ENCODE results near the gene WRNIP1. TPM values are rescaled to one million over a fixed set of nuclear protein-coding genes. Genes with fewer than 3 reads are reported as not detected.

WRNIP1 gene
- total and polyA plus RNA-seq, 9 of the 15 experiments (the other 6 are each of a cell fraction or from before 2014, with no cell fraction given), result 13.2 to 63.6 (median 48.6) TPM

DNA sequence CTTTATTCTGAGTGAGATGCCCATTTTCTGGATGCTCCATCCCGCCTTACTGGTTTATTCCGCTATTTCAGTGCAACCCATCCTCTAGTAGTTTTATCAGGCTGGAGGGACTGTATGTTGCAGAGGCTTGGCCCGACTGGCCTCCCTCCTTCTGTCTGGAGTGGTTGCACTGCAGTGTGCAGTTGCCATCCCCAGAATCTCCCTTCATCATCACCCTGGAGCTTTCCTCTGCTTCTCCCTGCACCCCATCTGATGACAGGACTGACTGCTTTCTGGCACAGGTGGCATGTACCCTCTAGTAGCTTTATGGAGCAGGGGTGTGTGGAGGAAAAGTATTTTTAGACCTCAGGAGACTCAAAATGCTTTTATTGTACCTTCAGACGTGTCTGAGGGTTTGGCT, 21.1 kb downstream of the WRNIP1 start (continued):
- TF ChIP-seq, protein P1, sequence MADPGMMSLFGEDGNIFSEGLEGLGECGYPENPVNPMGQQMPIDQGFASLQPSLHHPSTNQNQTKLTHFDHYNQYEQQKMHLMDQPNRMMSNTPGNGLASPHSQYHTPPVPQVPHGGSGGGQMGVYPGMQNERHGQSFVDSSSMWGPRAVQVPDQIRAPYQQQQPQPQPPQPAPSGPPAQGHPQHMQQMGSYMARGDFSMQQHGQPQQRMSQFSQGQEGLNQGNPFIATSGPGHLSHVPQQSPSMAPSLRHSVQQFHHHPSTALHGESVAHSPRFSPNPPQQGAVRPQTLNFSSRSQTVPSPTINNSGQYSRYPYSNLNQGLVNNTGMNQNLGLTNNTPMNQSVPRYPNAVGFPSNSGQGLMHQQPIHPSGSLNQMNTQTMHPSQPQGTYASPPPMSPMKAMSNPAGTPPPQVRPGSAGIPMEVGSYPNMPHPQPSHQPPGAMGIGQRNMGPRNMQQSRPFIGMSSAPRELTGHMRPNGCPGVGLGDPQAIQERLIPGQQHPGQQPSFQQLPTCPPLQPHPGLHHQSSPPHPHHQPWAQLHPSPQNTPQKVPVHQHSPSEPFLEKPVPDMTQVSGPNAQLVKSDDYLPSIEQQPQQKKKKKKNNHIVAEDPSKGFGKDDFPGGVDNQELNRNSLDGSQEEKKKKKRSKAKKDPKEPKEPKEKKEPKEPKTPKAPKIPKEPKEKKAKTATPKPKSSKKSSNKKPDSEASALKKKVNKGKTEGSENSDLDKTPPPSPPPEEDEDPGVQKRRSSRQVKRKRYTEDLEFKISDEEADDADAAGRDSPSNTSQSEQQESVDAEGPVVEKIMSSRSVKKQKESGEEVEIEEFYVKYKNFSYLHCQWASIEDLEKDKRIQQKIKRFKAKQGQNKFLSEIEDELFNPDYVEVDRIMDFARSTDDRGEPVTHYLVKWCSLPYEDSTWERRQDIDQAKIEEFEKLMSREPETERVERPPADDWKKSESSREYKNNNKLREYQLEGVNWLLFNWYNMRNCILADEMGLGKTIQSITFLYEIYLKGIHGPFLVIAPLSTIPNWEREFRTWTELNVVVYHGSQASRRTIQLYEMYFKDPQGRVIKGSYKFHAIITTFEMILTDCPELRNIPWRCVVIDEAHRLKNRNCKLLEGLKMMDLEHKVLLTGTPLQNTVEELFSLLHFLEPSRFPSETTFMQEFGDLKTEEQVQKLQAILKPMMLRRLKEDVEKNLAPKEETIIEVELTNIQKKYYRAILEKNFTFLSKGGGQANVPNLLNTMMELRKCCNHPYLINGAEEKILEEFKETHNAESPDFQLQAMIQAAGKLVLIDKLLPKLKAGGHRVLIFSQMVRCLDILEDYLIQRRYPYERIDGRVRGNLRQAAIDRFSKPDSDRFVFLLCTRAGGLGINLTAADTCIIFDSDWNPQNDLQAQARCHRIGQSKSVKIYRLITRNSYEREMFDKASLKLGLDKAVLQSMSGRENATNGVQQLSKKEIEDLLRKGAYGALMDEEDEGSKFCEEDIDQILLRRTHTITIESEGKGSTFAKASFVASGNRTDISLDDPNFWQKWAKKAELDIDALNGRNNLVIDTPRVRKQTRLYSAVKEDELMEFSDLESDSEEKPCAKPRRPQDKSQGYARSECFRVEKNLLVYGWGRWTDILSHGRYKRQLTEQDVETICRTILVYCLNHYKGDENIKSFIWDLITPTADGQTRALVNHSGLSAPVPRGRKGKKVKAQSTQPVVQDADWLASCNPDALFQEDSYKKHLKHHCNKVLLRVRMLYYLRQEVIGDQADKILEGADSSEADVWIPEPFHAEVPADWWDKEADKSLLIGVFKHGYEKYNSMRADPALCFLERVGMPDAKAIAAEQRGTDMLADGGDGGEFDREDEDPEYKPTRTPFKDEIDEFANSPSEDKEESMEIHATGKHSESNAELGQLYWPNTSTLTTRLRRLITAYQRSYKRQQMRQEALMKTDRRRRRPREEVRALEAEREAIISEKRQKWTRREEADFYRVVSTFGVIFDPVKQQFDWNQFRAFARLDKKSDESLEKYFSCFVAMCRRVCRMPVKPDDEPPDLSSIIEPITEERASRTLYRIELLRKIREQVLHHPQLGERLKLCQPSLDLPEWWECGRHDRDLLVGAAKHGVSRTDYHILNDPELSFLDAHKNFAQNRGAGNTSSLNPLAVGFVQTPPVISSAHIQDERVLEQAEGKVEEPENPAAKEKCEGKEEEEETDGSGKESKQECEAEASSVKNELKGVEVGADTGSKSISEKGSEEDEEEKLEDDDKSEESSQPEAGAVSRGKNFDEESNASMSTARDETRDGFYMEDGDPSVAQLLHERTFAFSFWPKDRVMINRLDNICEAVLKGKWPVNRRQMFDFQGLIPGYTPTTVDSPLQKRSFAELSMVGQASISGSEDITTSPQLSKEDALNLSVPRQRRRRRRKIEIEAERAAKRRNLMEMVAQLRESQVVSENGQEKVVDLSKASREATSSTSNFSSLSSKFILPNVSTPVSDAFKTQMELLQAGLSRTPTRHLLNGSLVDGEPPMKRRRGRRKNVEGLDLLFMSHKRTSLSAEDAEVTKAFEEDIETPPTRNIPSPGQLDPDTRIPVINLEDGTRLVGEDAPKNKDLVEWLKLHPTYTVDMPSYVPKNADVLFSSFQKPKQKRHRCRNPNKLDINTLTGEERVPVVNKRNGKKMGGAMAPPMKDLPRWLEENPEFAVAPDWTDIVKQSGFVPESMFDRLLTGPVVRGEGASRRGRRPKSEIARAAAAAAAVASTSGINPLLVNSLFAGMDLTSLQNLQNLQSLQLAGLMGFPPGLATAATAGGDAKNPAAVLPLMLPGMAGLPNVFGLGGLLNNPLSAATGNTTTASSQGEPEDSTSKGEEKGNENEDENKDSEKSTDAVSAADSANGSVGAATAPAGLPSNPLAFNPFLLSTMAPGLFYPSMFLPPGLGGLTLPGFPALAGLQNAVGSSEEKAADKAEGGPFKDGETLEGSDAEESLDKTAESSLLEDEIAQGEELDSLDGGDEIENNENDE (IDR thresholded peaks at IDR 0.05; ENCODE audit: low read depth, low read length), result no peak
- TF ChIP-seq, protein P2, sequence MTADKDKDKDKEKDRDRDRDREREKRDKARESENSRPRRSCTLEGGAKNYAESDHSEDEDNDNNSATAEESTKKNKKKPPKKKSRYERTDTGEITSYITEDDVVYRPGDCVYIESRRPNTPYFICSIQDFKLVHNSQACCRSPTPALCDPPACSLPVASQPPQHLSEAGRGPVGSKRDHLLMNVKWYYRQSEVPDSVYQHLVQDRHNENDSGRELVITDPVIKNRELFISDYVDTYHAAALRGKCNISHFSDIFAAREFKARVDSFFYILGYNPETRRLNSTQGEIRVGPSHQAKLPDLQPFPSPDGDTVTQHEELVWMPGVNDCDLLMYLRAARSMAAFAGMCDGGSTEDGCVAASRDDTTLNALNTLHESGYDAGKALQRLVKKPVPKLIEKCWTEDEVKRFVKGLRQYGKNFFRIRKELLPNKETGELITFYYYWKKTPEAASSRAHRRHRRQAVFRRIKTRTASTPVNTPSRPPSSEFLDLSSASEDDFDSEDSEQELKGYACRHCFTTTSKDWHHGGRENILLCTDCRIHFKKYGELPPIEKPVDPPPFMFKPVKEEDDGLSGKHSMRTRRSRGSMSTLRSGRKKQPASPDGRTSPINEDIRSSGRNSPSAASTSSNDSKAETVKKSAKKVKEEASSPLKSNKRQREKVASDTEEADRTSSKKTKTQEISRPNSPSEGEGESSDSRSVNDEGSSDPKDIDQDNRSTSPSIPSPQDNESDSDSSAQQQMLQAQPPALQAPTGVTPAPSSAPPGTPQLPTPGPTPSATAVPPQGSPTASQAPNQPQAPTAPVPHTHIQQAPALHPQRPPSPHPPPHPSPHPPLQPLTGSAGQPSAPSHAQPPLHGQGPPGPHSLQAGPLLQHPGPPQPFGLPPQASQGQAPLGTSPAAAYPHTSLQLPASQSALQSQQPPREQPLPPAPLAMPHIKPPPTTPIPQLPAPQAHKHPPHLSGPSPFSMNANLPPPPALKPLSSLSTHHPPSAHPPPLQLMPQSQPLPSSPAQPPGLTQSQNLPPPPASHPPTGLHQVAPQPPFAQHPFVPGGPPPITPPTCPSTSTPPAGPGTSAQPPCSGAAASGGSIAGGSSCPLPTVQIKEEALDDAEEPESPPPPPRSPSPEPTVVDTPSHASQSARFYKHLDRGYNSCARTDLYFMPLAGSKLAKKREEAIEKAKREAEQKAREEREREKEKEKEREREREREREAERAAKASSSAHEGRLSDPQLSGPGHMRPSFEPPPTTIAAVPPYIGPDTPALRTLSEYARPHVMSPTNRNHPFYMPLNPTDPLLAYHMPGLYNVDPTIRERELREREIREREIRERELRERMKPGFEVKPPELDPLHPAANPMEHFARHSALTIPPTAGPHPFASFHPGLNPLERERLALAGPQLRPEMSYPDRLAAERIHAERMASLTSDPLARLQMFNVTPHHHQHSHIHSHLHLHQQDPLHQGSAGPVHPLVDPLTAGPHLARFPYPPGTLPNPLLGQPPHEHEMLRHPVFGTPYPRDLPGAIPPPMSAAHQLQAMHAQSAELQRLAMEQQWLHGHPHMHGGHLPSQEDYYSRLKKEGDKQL (CRISPR knock-in tag; IDR thresholded peaks at IDR 0.05; ENCODE audit: borderline replicate concordance), result no peak
- no peak for TF ChIP-seq CREB3 (tag; conservative IDR thresholded peaks at IDR 0.05; ENCODE audit: low read depth)
